Measurements from ENCODE around the gene AOPEP. TPM values are rescaled to one million over a fixed set of nuclear protein-coding genes. Genes with fewer than 3 reads are reported as not detected.

AOPEP gene
- total RNA-seq, 6 experiments from 2014 or later, result 36.6 to 110 (median 63.3) TPM

- Histone ChIP-seq H3K9me3 (no peaks in the 10 kb centered on the region), H3K4me1 (no peaks in the 10 kb centered on the region), H3K27ac (no peak overlapping the region), H3K36me3 (peaks cover 0 to 19% (median 2%) of the 10 kb centered on the region in 4 donors), H3K4me3 (no peak overlapping the region), H3K27me3 (no peaks in the 10 kb centered on the region)
- intact Hi-C loops (cut with DNase I), result no loop called here
- no peak for TF ChIP-seq POLR2A (IDR thresholded peaks at IDR 0.05)
- no peak for TF ChIP-seq CTCF (IDR thresholded peaks at IDR 0.05)
- ATAC-seq (no peak), DNase-seq (no peak)
- WGBS (ENCODE audit: insufficient coverage, low coverage, low lambda C conversion rate, missing lambda C conversion rate), result 84% methylated on average over 12 of the region's 13 CpGs
These were observed 379.2 kb downstream of the AOPEP start for GRCh38 chr9:95105519-95106287.

- 84% methylated on average over 13 of the region's 18 CpGs for WGBS (ENCODE audit: insufficient coverage, low coverage, low lambda C conversion rate, missing lambda C conversion rate)
- Histone ChIP-seq H3K27me3 (no peaks in the 10 kb centered on the region), H3K27ac (no peak overlapping the region), H3K4me1 (no peaks in the 10 kb centered on the region), H3K4me3 (no peak overlapping the region), H3K36me3 (peaks cover 0 to 31% (median 3%) of the 10 kb centered on the region in 4 donors), H3K9me3 (no peaks in the 10 kb centered on the region)
- no peak for TF ChIP-seq CTCF (IDR thresholded peaks at IDR 0.05)
- TF ChIP-seq POLR2A (IDR thresholded peaks at IDR 0.05), result no peak
- no peak for ATAC-seq
- intact Hi-C loops (cut with DNase I), result no loop called here
- DNase-seq, result no peak
These were observed 380.7 kb downstream of the AOPEP start for GRCh38 chr9:95107001-95107749.

DNA sequence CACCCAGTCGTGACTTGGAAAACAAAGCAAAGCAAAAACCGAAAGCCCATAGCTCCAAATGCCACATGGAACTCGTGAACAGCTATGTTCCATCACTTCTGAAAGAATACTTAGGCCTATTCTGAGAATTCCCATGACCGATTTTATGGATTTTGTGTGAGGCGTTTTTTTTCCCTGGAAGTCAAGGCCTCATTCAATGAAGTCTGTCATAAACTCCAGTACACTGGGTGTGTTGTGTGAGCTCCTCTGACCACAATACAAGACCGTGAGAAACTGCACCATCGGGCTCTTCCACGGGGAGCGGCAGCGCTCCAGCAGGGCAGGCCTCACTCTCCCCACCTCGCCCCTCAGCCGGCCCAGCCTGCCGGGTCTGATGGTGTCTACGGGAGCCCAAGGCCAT lies 381.5 kb downstream of the AOPEP start:
- DNase-seq (no peak), ATAC-seq (no peak)
- H3K27me3 ChIP-seq, result no peaks in the 10 kb centered on the region
- H3K4me3 ChIP-seq, result no peak overlapping the region
- no peaks in the 10 kb centered on the region for H3K9me3 ChIP-seq
- no peaks in the 10 kb centered on the region for H3K4me1 ChIP-seq
- peaks cover 0 to 36% (median 4%) of the 10 kb centered on the region in 4 donors for H3K36me3 ChIP-seq
- TF ChIP-seq CTCF (IDR thresholded peaks at IDR 0.05) (no peak), POLR2A (IDR thresholded peaks at IDR 0.05) (no peak)
- WGBS (ENCODE audit: insufficient coverage, low coverage, low lambda C conversion rate, missing lambda C conversion rate), result 90% methylated on average over 6 of the region's 14 CpGs
- H3K27ac ChIP-seq, result no peak overlapping the region
- intact Hi-C loops (cut with DNase I), result no loop called here

- no peak overlapping the region for H3K4me3 ChIP-seq
- no peak for TF ChIP-seq POLR2A (IDR thresholded peaks at IDR 0.05)
- TF ChIP-seq CTCF (IDR thresholded peaks at IDR 0.05), result no peak
- H3K4me1 ChIP-seq, result no peaks in the 10 kb centered on the region
- DNase-seq, result no peak
- H3K27me3 ChIP-seq, result no peaks in the 10 kb centered on the region
- H3K27ac ChIP-seq, result no peak overlapping the region
- WGBS (ENCODE audit: insufficient coverage, low coverage, low lambda C conversion rate, missing lambda C conversion rate), result 89% methylated on average over 4 of the region's 5 CpGs
- H3K9me3 ChIP-seq, result no peaks in the 10 kb centered on the region
- ATAC-seq, result no peak
- H3K36me3 ChIP-seq, result peaks cover 0 to 36% (median 4%) of the 10 kb centered on the region in 4 donors
- intact Hi-C loops (cut with DNase I), result no loop called here
These were observed 382.3 kb downstream of the AOPEP start for GRCh38 chr9:95108777-95109176.
